K562 (cell line): ENCODE data around the gene SANBR. TPM values are rescaled to one million over a fixed set of nuclear protein-coding genes. Genes with fewer than 3 reads are reported as not detected.
A peak's percentile ranks its signal among the peaks of the same experiment; 100 is the strongest.

Experiments used
- ATAC-seq: fragments of 200-7000 bp; cut with Tn5 transposase; 3 replicates; pipeline ENCODE4 v1.9.1; 2020; ENCODE audit warnings: moderate library complexity
- BruUV-seq: library from RNA; stranded (reverse); fragments of 400-500 nt; replicated peaks from 2 replicates; lab custom pipeline; 2021; lab: Mats Ljungman, UMichigan
- CTCF ChIA-PET: fragments of 300-600 bp; formaldehyde crosslinking; extraction: SDS; loops from one replicate; lab custom pipeline; 2021; ENCODE audit warnings: low intra/inter-chr PET ratio; lab: Yijun Ruan, JAX
- POLR2A ChIA-PET: fragments of 300-600, 350-650 bp; sonication (Branson Sonifier 250); formaldehyde crosslinking; extraction: SDS; loops from one replicate; lab custom pipeline; 2021; ENCODE audit warnings: antibody characterized with exemption, inconsistent platforms; lab: Yijun Ruan, JAX
- DNase-seq, 4 experiments: peaks; one replicate each; pipeline versions ENCODE4 v3.0.0 to v3.0.0-alpha.2; 2011 to 2018; ENCODE audit warnings: low spot score in 3 of 4, mixed read lengths in 3 of 4; ENCODE audit errors: extremely low read depth in 1 of 4
- FAIRE-seq: peaks from 2 replicates; lab custom pipeline; 2011; peaks lifted over from hg19 to GRCh38; lab: Jason Lieb, UNC
- H2AFZ ChIP-seq: 2 replicates; pipeline ENCODE4 v1.6.0; 2011; ENCODE audit warnings: low read depth, low read length, control low read depth, inconsistent platforms
- H3K27ac ChIP-seq: fragments of 200-600 bp; 3 replicates; pipeline ENCODE4 v1.8.0; 2011; ENCODE audit warnings: low read depth, mild to moderate bottlenecking, control low read depth, inconsistent platforms, low read length, moderate library complexity, mixed read lengths; ENCODE audit errors: extremely low read depth
- H3K27me3 ChIP-seq, 2 experiments: fragments of 300-600 bp in 1 of 2; 2 replicates in 1 of 2; 3 replicates in 1 of 2; pipeline versions ENCODE4 v1.6.0 to v1.8.0; 2011; ENCODE audit warnings: inconsistent platforms in 2 of 2, low read length in 2 of 2, mild to moderate bottlenecking in 1 of 2, mixed read lengths in 1 of 2, moderate library complexity in 1 of 2; ENCODE audit not compliant: control insufficient read depth in 2 of 2, insufficient read depth in 2 of 2
- H3K36me3 ChIP-seq: fragments of 300-600 bp; 3 replicates; pipeline ENCODE4 v1.8.0; 2011; ENCODE audit warnings: mild to moderate bottlenecking, low read length, inconsistent platforms; ENCODE audit not compliant: control insufficient read depth, insufficient read depth
- H3K4me1 ChIP-seq, 2 experiments: fragments of 200-600 bp in 1 of 2; replicated peaks in 1 of 2; 2 replicates in 1 of 2; 3 replicates in 1 of 2; pipeline versions ENCODE4 v1.5.1 to v1.8.0; 2011; ENCODE audit warnings: inconsistent platforms in 2 of 2, low read length in 2 of 2, mild to moderate bottlenecking in 1 of 2, mixed read lengths in 1 of 2, moderate library complexity in 1 of 2; ENCODE audit not compliant: control insufficient read depth in 2 of 2, insufficient read depth in 2 of 2
- H3K4me2 ChIP-seq: 2 replicates; pipeline ENCODE4 v1.6.1; 2011; ENCODE audit warnings: low read length, control low read depth, inconsistent platforms, mixed read lengths; ENCODE audit not compliant: insufficient read depth
- H3K4me3 ChIP-seq: fragments of 200-600 bp; sonication (generic), shearing (Covaris generic); 2 replicates; pipeline ENCODE4 v1.5.1; 2016; ENCODE audit warnings: control low read depth, inconsistent platforms
- H3K79me2 ChIP-seq: fragments of 200-600 bp; 3 replicates; pipeline ENCODE4 v1.8.0; 2011; ENCODE audit warnings: low read length, inconsistent platforms; ENCODE audit not compliant: control insufficient read depth, insufficient read depth
- H3K9ac ChIP-seq, 2 experiments: 2 replicates each; pipeline versions ENCODE4 v1.6.0 to v1.6.1; 2011; ENCODE audit warnings: low read depth in 2 of 2, low read length in 2 of 2, control low read depth in 1 of 2, inconsistent platforms in 1 of 2, mild to moderate bottlenecking in 1 of 2, mixed read lengths in 1 of 2; ENCODE audit not compliant: insufficient read depth in 1 of 2
- H3K9me1 ChIP-seq: one replicate; pipeline ENCODE4 v1.6.0; 2011; ENCODE audit warnings: inconsistent platforms, mild to moderate bottlenecking, low read length, moderate library complexity; ENCODE audit not compliant: control insufficient read depth, insufficient read depth
- H3K9me3 ChIP-seq: replicated peaks from 2 replicates; pipeline ENCODE4 v1.5.1; 2011; ENCODE audit warnings: low read depth, low read length, inconsistent platforms; ENCODE audit not compliant: control insufficient read depth, insufficient read depth
- H4K20me1 ChIP-seq: replicated peaks from 2 replicates; pipeline ENCODE4 v1.6.1; 2011; ENCODE audit warnings: low read length, inconsistent platforms, mixed read lengths; ENCODE audit not compliant: control insufficient read depth, insufficient read depth
- CBFB ChIP-seq: sonication (generic); formaldehyde crosslinking; IDR thresholded peaks from 2 replicates; pipeline ENCODE4 v1.4.0; 2020; ENCODE audit warnings: mild to moderate bottlenecking, missing genetic modification reagents
- CHD4 ChIP-seq: fragments of 200-600 bp; sonication (generic); IDR thresholded peaks from 3 replicates; pipeline ENCODE4 v1.6.1; 2012; ENCODE audit warnings: low read depth, mild to moderate bottlenecking, mixed read lengths, low read length, inconsistent platforms; ENCODE audit not compliant: insufficient read depth, insufficient replicate concordance, poor library complexity, severe bottlenecking
- HDAC1 ChIP-seq, 2 experiments: fragments of 450-650 bp; IDR thresholded peaks; 2 replicates each; pipeline ENCODE4 v1.6.1; 2016 to 2017; ENCODE audit warnings: inconsistent platforms in 1 of 2, mild to moderate bottlenecking in 1 of 2, moderate library complexity in 1 of 2
- KAT2B ChIP-seq: IDR thresholded peaks from one replicate; pipeline ENCODE4 v1.6.1; 2012; ENCODE audit warnings: low read depth, mild to moderate bottlenecking, control low read depth, inconsistent platforms, low read length, moderate library complexity
- MECOM ChIP-seq: fragments of 250-450 bp; sonication (Bioruptor Pico); IDR thresholded peaks from 2 replicates; pipeline ENCODE4 v1.8.0; 2022; ENCODE audit warnings: inconsistent platforms
- ZNF165 ChIP-seq: fragments of 250-450 bp; sonication (Bioruptor Pico); IDR thresholded peaks from 2 replicates; pipeline ENCODE4 v1.4.0; 2020; ENCODE audit warnings: borderline replicate concordance
- ZNF253 ChIP-seq: fragments of 250-450 bp; sonication (Bioruptor Pico); conservative IDR thresholded peaks from 2 replicates; pipeline ENCODE4 v1.6.1; 2021; ENCODE audit warnings: mild to moderate bottlenecking
- WGBS: fragments of 100-300 bp; shearing (Covaris generic); methylation state at CpG from one replicate; pipeline ENCODE4 v1.1.6; 2016; ENCODE audit warnings: low coverage, mixed read lengths; ENCODE audit not compliant: insufficient coverage; ENCODE audit errors: missing lambda C conversion rate; 5-methylcytosine and 5-hydroxymethylcytosine counted together
- in situ Hi-C: fragments of 300-500 bp; cut with MboI; formaldehyde crosslinking; loops from 4 replicates; pipeline ENCODE4 v1.15.0; 2018; ENCODE audit warnings: inconsistent platforms, mixed read lengths
- intact Hi-C: fragments of 100-400 bp; cut with micrococcal nuclease; formaldehyde crosslinking; loops from 2 replicates; pipeline ENCODE4 v1.14.2; 2022
- polyA plus RNA-seq, 8 experiments: library from polyadenylated mRNA; depleted of rRNA in 4 of 8; stranded (reverse) in 5 of 8; unstranded in 3 of 8; fragments of >200 nt; fragmentation: Nextera tagmentation in 2 of 8; fragmentation: Illumina TruSeq in 1 of 8; extraction: Ambion mirVana in 2 of 8; extraction: Trizol in 1 of 8; gene quantifications; 2 replicates each; pipeline versions ENCODE4 v1.2.1 to v1.2.3, GENCODE V29; 2011 to 2014; ENCODE audit warnings: inconsistent platforms in 1 of 8, missing spikeins in 1 of 8
- total RNA-seq, 7 experiments: library from RNA; depleted of rRNA in 6 of 7; stranded (reverse); fragments of >200 nt in 6 of 7; fragmentation: Illumina TruSeq in 2 of 7; extraction: Trizol in 2 of 7; gene quantifications; 2 replicates each; pipeline versions ENCODE4 v1.2.1 to v1.2.3, GENCODE V29; 2011 to 2021; ENCODE audit warnings: low replicate concordance in 1 of 7
- TF ChIP-seq, protein P1 (sequence below): fragments of 250-450 bp; sonication (Bioruptor Pico); IDR thresholded peaks from 2 replicates; pipeline ENCODE4 v1.8.0; 2022; ENCODE audit warnings: inconsistent platforms, mild to moderate bottlenecking, moderate library complexity, borderline replicate concordance
- TF ChIP-seq, protein P2 (sequence below): fragments of 450-650 bp; formaldehyde crosslinking; IDR thresholded peaks from 2 replicates; pipeline ENCODE4 v1.4.0; 2020; ENCODE audit warnings: mild to moderate bottlenecking, moderate library complexity
- TF ChIP-seq, protein P3 (sequence below): sonication (generic); formaldehyde crosslinking; IDR thresholded peaks from 2 replicates; pipeline ENCODE4 v1.9.0; 2022; ENCODE audit warnings: mild to moderate bottlenecking, missing genetic modification reagents

Gene SANBR
- total and polyA plus RNA-seq, 9 of the 15 experiments (the other 6 are each of a cell fraction or from before 2014, with no cell fraction given): 1.5 to 7.7 (median 6.2) TPM

DNA sequence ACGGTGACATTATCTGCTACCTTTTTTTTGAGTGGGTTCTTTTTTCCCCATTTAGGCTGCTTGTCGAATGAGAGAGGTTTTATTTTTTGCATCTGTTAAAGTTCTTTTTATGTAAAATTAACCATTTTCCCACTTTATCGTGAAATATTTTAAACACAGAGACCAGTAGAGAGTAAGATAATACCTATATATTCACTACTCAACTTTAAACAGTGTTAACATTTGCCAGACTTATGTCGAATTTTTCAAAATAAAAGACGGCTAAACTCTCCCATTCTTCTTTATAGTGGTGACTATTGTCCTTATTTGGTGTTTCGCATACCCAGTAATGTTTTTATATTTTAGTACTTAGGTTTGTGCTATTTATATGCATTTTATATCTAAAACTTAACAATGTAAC, 46.9 kb upstream of the SANBR start (continued):
- TF ChIP-seq, protein P1, sequence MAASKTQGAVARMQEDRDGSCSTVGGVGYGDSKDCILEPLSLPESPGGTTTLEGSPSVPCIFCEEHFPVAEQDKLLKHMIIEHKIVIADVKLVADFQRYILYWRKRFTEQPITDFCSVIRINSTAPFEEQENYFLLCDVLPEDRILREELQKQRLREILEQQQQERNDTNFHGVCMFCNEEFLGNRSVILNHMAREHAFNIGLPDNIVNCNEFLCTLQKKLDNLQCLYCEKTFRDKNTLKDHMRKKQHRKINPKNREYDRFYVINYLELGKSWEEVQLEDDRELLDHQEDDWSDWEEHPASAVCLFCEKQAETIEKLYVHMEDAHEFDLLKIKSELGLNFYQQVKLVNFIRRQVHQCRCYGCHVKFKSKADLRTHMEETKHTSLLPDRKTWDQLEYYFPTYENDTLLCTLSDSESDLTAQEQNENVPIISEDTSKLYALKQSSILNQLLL (CRISPR knock-in tag): no peak
- TF ChIP-seq MECOM (CRISPR knock-in tag): no peak
- TF ChIP-seq KAT2B: no peak
- TF ChIP-seq ZNF253 (CRISPR knock-in tag): no peak
- TF ChIP-seq, protein P2, sequence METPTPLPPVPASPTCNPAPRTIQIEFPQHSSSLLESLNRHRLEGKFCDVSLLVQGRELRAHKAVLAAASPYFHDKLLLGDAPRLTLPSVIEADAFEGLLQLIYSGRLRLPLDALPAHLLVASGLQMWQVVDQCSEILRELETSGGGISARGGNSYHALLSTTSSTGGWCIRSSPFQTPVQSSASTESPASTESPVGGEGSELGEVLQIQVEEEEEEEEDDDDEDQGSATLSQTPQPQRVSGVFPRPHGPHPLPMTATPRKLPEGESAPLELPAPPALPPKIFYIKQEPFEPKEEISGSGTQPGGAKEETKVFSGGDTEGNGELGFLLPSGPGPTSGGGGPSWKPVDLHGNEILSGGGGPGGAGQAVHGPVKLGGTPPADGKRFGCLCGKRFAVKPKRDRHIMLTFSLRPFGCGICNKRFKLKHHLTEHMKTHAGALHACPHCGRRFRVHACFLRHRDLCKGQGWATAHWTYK: no peak
- no peak for TF ChIP-seq HDAC1 (IDR thresholded peaks at IDR 0.05)
- no peak for TF ChIP-seq CHD4
- no peak for TF ChIP-seq ZNF165

DNA sequence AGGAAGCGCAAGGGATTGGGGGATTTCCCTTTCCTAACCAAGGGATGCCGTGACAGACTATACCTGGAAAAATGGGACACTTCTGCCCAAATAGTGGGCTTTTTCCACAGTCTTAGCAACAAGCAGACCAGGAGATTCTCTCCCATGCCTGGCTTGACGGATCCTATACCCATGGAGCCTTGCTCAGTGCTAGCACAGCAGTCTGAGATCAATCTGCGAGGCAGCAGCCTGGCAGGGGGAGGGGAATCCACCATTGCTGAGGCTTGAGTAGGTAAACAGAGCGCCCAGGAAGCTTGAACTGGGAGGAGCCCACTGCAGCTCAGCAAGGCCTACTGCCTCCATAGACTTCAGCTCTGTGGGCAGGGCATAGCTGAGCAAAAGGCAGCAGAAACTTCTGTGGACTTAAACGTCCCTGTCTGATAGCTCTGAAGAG, 44.4 kb upstream of the SANBR start:
- no peak for FAIRE-seq

More for the DNA sequence above, 44.4 kb upstream of the SANBR start:
- H2AFZ ChIP-seq: no peak overlapping the region
- ChIA-PET CTCF (no interaction called here), POLR2A (interaction anchor here (1.0 to 1.1 kb wide), 2 partner anchors 17 to 118 kb away, joined by 3 to 4 read pairs; no protein-coding TSS in a partner anchor)
- H3K79me2 ChIP-seq: peaks cover 60% of the 10 kb centered on the region
- BruUV-seq: no TSS peak
- no peak overlapping the region for H3K9ac ChIP-seq
- no peaks in the 10 kb centered on the region for H3K9me1 ChIP-seq
- no peaks in the 10 kb centered on the region for H3K9me3 ChIP-seq
- no peak overlapping the region for H3K4me2 ChIP-seq
- TF ChIP-seq, protein P3, sequence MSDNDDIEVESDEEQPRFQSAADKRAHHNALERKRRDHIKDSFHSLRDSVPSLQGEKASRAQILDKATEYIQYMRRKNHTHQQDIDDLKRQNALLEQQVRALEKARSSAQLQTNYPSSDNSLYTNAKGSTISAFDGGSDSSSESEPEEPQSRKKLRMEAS (CRISPR knock-in tag): 0 out of 2 replicates have a peak, but pooled peaks have one; percentile 17
- no peak for TF ChIP-seq CBFB (CRISPR knock-in tag)
- DNase-seq: no peak
- ATAC-seq: no peak
- no peak overlapping the region for H3K4me3 ChIP-seq
- 72% methylated on average over 6 of the region's 6 CpGs for WGBS
- peaks cover 0 to 4% of the 10 kb centered on the region in 2 experiments; a peak in 2 of 5 replicates for H3K4me1 ChIP-seq
- intact Hi-C loops: no loop called here
- no peaks in the 10 kb centered on the region for H3K27me3 ChIP-seq
- H3K36me3 ChIP-seq: peaks cover 20% of the 10 kb centered on the region; the same call in 1 of the 3 replicates
- in situ Hi-C loops: no loop called here
- no peak overlapping the region for H3K27ac ChIP-seq
- no peaks in the 10 kb centered on the region for H4K20me1 ChIP-seq
